OCI-M1 (cell line): ENCODE results near the gene TRIM66.

ENCODE experiments used
- DNase-seq: peaks from one replicate; lab custom pipeline; 2025; lab: John Stamatoyannopoulos, UW

The TRIM66 gene

GRCh38 chr11:8713760-8714454 lies 31.4 kb upstream of the TRIM66 start:
- no peak for DNase-seq

- no peak for DNase-seq
Measured at GRCh38 chr11:8712506-8712905, 30.0 kb upstream of the TRIM66 start.

- DNase-seq = no peak
Measured at GRCh38 chr11:8711895-8712442, 29.5 kb upstream of the TRIM66 start.

- no peak for DNase-seq
Measured at GRCh38 chr11:8709777-8710176, 27.3 kb upstream of the TRIM66 start.

DNA sequence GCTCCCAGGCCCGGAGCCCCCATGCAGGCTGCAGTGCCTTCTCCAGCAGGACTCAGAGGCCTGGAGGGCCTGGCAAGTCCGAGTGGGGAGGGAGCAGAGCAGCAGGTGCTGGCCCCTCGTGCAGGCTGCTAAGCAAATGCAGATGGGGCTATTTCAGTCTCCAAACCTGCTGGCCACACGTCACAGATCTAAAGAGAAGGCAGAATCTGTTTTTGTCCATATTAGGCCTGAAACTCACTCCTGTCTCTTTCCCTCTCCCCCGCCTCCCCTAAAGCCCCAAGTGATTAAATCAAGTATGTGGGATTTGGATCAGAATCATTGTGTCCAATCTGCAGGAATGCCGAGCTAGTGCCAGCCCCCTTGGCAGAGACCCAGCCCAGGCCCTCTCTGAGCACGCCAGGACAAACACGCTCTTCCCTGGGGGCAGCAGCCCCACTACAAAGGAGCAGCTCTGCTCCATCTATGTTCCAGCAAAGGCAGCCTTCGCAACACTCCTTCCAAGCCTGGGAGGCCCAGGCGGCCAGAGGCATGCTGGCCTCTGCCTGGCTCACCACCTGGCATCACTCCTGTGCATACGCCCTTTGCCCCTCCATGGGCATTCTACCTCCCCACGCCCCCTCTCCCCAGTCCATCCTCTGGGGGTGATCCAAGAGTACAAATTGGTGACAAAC lies 26.7 kb upstream of the TRIM66 start:
- no peak for DNase-seq

DNA sequence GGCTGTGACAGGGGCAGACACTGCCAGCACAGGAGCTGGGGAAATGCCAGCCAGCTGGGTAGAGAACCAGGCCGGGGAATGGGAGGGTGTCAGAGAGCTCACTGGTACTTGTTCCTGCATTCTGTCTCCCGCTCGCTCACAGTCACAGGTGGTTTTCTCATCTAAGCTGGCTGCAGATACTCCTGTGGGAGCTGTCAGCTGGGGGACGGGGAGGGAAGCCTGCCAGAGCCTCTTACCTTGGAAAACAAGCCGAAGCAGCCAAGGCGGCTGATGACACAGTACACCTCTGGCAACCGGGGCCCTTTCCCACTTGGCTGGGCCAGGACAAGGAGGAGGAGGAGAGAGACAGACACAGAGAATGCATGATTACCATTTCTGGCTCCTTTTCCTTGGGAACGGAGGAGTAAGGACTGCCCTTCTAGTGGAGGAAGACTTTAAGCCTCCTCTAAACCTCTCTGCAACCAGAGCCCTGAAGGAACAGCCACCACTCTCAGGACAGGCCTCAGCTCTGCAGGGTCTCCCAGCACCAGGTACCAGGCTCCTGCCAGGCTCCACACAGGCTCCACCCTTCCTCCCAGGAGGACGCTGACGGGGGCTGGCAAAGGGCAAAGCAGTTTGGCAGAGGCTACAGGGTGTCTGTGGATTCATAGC lies 25.2 kb upstream of the TRIM66 start:
- no peak for DNase-seq

GRCh38 chr11:8706673-8707432 lies 24.4 kb upstream of the TRIM66 start:
- DNase-seq = no peak

GRCh38 chr11:8705146-8705545 lies 22.7 kb upstream of the TRIM66 start:
- DNase-seq = no peak

DNA sequence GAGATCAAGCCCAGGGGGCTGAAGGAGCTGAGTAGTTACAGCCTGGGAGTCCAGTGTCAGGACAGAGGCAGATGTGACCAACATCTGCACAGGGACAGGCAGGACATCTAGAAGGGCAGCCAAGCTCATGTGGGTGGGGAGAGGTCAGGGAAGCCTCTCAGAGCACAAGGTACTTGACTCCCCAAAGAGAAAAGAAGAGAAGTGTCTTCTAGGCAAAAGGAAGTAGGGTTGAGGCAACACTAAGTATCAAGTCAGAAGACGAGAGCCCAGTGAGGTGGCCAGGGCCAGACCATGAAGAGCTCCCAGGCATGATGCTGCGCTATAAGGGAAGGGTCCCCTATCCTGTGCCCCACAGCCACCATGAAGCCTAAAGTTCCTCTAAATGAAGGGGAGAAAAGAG lies 21.7 kb upstream of the TRIM66 start:
- no peak for DNase-seq

DNA sequence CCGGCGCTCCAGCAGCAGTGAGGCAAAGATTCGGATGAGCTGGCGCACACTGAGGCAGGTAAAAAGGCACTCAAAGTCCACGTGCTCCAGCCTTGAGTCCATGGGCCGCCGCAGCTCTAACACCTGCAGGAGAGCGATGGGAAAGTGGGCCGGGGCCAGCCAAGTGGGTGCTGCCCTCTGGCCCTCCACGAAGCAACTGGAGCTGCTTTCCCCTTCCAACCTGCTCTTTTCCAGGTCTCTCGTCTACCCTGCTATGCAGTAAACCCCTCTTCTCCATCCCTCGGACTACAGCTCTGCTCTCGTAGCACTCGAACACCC lies 20.1 kb upstream of the TRIM66 start:
- DNase-seq = no peak

GRCh38 chr11:8701891-8702597 lies 19.6 kb upstream of the TRIM66 start:
- no peak for DNase-seq

GRCh38 chr11:8699903-8700302 lies 17.4 kb upstream of the TRIM66 start:
- DNase-seq = no peak

DNA sequence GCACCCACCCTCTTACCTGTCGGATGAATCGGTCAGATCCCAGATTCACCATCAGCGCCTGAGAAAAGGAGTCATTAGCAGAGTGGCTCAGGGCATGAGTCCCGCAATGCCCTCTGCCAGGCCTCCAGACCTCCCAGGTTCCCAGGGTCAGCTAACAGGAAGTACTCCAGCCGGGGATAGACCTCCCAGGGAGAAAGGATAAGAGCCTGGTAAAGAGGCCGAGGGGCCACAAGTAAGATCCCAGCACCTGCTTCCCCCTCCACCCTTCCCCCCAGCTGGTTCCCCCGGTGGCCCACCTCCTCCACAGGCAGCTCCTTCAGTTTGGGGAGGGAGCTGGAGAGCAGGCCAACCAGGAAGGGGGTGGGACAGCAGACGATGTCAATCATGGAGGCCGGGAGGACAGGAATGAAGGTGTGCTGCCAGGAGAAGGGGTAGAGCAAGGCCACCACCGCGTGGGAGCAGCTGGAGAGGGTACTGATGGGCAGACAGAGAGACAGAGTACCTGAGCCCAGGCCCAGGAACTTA lies 16.5 kb upstream of the TRIM66 start:
- DNase-seq = no peak

DNA sequence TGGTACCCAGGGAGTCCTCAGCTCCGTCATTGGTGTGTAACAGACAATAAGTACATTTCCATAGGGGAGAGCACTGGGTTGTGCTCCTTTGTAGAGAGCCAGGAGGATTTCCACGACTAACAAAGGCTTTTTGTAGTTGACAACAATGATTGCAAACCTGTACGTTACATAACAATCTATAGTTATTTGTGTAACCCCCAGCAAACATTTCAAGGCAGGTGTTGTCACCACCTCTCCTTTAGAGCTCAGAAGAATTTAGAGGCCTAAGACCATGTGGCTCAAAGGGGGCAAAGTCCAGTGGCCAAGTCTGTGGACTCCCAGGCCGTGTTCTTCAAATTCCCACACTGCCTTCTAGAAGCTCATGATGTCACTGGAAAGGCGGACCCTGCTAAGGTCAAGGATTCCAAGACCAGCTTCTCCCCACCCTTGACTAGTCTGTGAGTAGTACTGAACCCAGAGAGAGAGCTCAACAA lies 15.9 kb upstream of the TRIM66 start:
- DNase-seq = no peak

DNA sequence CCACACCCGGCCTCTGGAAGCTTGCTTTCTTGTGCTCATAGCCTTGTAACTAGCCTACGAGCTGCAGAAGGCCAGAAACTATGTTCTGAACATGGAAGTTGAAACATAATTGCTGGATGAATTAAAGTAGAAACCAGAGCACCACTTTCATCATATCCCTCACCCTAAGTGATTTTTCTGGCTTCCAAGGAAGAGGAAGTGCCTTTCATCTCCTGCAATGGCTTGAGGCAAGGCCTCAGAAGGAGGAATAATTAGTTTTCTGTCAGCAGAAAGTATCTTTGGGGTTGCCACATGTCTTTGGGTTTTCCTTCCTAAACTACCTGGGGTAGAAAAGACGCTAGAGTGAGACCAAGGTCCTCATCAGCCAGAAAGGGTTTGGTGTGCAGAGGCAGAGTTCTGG lies 14.6 kb upstream of the TRIM66 start:
- DNase-seq = no peak

DNA sequence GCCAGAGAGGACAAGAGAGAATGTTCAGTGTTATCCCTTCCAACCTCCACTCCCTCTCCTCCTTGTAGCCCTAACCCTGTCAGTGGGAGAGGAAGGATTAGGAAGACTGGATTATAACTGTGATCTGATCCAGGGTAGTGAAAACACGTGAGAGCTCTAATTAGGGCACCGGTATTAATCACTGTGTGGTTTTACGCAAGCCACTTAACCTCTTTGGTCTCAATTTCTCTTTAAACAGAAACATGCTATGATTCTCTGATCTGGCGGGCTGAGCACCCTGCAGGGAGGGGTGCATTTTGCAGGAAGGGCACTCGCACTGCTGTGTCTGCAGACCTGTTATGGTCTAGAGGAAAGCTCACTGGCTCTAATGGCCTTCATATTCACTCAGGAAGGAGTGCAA lies 11.7 kb upstream of the TRIM66 start:
- DNase-seq = no peak

GRCh38 chr11:8693555-8693954 lies 11.1 kb upstream of the TRIM66 start:
- DNase-seq = no peak

GRCh38 chr11:8693010-8693551 lies 10.6 kb upstream of the TRIM66 start:
- no peak for DNase-seq

DNA sequence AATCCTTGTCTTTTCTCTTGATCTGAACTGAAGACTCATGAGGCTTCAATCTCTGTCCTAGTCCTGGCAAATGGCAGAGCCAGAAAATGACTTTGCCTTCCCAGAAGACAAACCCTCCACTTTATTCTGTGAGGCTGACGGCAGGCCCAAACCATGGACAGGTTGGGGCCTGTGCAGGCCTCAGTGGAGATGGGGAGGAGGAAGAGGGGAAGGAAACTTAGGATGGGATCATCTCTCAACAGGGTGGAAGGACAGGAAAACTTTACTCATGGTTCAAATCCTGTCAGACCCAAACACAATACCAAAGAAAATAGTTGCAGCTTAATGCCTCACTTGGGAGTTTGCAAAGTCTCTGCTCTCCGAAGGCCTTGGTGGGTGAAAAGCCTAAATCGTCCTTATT lies 10.0 kb upstream of the TRIM66 start:
- no peak for DNase-seq

DNA sequence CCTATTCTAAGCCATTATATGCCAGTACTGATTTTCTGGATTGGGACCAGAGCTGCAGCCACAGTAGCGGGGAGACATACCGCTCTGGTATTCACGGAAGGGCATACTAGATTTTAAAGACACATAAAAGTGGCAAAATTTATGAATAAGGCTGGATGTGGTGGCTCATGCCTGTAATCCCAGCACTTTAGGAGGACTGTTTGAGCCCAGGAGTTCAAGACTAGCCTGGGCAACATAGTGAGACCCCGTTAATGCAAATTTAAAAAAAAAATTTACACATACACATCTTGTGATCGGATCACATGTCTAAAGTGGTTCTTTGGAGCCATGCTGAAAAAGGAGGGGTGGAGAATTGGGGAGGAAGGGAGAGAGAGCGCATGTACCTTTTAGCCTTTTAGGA lies 9.1 kb upstream of the TRIM66 start:
- DNase-seq = no peak
